ENCODE measurements around the gene CTSE. TPM values are rescaled to one million over a fixed set of nuclear protein-coding genes. Genes with fewer than 3 reads are reported as not detected.
A peak's percentile ranks its signal among the peaks of the same experiment; 100 is the strongest.

Gene CTSE
- total and polyA plus RNA-seq, 2 experiments from 2014 or later, result not detected

- Histone ChIP-seq H3K4me2 (no peak overlapping the region), H4K20me1 (replicated peaks; ENCODE audit: insufficient read depth) (no peaks in the 10 kb centered on the region; the same call in 1 of the 2 replicates), H3K27ac (ENCODE audit: low read depth) (no peak overlapping the region), H3K4me3 (no peak overlapping the region), H3K4me1 (ENCODE audit: insufficient read depth) (no peaks in the 10 kb centered on the region), H3F3A (replicated peaks; ENCODE audit: low read depth) (no peaks in the 10 kb centered on the region), H3K27me3 (ENCODE audit: insufficient read depth) (no peaks in the 10 kb centered on the region), H2AFZ (no peak overlapping the region), H3K9me2 (ENCODE audit: insufficient read depth) (no peaks in the 10 kb centered on the region), H3K79me2 (replicated peaks; ENCODE audit: insufficient read depth) (no peaks in the 10 kb centered on the region), H3K36me3 (ENCODE audit: insufficient read depth) (no peaks in the 10 kb centered on the region)
- Mint-ChIP-seq H3K27ac (no peak overlapping the region), H3K4me1 (no peaks in the 10 kb centered on the region), H3K9me3 (peaks cover 3% of the 10 kb centered on the region; the same call in 2 of the 3 replicates), H3K36me3 (ENCODE audit: low read depth) (no peaks in the 10 kb centered on the region), H3K4me3 (no peak overlapping the region), H3K27me3 (ENCODE audit: insufficient read depth, low read depth, poor library complexity) (peaks cover 9% of the 10 kb centered on the region)
- ATAC-seq, result peak; percentile 19; the same call in 2 of the 3 replicates
- TF ChIP-seq CTCF (conservative IDR thresholded peaks at IDR 0.05; ENCODE audit: low read depth in 2 of 2) (no peak; a peak in 1 of 4 replicates), EZH2phosphoT487 (IDR thresholded peaks at IDR 0.05; ENCODE audit: unreplicated experiment) (no peak), JUNB (IDR thresholded peaks at IDR 0.05; ENCODE audit: unreplicated experiment) (no peak), REST (IDR thresholded peaks at IDR 0.05; ENCODE audit: unreplicated experiment) (no peak), ZNF114 (CRISPR knock-in tag; IDR thresholded peaks at IDR 0.05) (no peak), NANOG (IDR thresholded peaks at IDR 0.05; ENCODE audit: borderline replicate concordance) (no peak), EZH2 (IDR thresholded peaks at IDR 0.05; ENCODE audit: low read depth, unreplicated experiment) (no peak), CREB1 (CRISPR knock-in tag; IDR thresholded peaks at IDR 0.05; ENCODE audit: low read depth) (no peak), ETS1 (IDR thresholded peaks at IDR 0.05) (no peak), STAT1 (IDR thresholded peaks at IDR 0.05; ENCODE audit: unreplicated experiment) (no peak), ZNF331 (CRISPR knock-in tag; IDR thresholded peaks at IDR 0.05; ENCODE audit: low read depth) (no peak), ZNF462 (CRISPR knock-in tag; IDR thresholded peaks at IDR 0.05) (no peak), POLR2AphosphoS5 (IDR thresholded peaks at IDR 0.05; ENCODE audit: low read depth) (no peak)
- no peak for DNase-seq (ENCODE audit: low spot score)
Measured at GRCh38 chr1:205986292-205986691, 37.4 kb downstream of the CTSE start.
